ENCODE data around the gene THBS2. TPM values are rescaled to one million over a fixed set of nuclear protein-coding genes. Genes with fewer than 3 reads are reported as not detected.

THBS2 gene
- total RNA-seq, 1 experiment from 2014 or later = 0.39 TPM

- Histone ChIP-seq H3K4me1 (ENCODE audit: control insufficient read depth in 1 of 2, insufficient read depth in 2 of 2, low read length in 2 of 2) (no peaks in the 10 kb centered on the region), H3K9me2 (ENCODE audit: insufficient read depth) (no peaks in the 10 kb centered on the region), H2AFZ (ENCODE audit: low read depth, low read length, poor library complexity, severe bottlenecking) (no peak overlapping the region), H4K20me1 (ENCODE audit: insufficient read depth) (no peaks in the 10 kb centered on the region), H3K36me3 (ENCODE audit: control insufficient read depth in 1 of 2, insufficient read depth in 2 of 2, low read length in 2 of 2) (no peaks in the 10 kb centered on the region), H3K27me3 (ENCODE audit: insufficient read depth, low read length) (no peaks in the 10 kb centered on the region), H3K79me2 (ENCODE audit: insufficient read depth, low read length) (no peaks in the 10 kb centered on the region), H3K9ac (ENCODE audit: low read length) (no peak overlapping the region), H3K9me3 (ENCODE audit: control insufficient read depth in 1 of 2, insufficient read depth in 1 of 2, low read depth in 1 of 2, low read length in 2 of 2) (no peaks in the 10 kb centered on the region), H3K4me2 (ENCODE audit: low read length) (no peak overlapping the region), H3K27ac (ENCODE audit: low read depth, low read length) (no peak overlapping the region), H3K4me3 (replicated peaks in 1 of 2; ENCODE audit: low read depth in 1 of 2, low read length in 2 of 2) (no peak overlapping the region)
- ChIA-PET POLR2A (no interaction called here), CTCF (no interaction called here), RAD21 (ENCODE audit: low non-redundant PET in 1 of 2, low total read pairs in 2 of 2, uncharacterized antibody in 2 of 2, unreplicated experiment in 2 of 2) (no interaction called here)
- DNase-seq (ENCODE audit: low read depth, low spot score) (no peak), ATAC-seq (no peak)
- intact Hi-C loops (cut with micrococcal nuclease) = no loop called here
- no peak for TF ChIP-seq POLR2A (IDR thresholded peaks at IDR 0.05; ENCODE audit: borderline replicate concordance, extremely low read depth, insufficient read depth, insufficient read length)
- TF ChIP-seq FOSL1 (IDR thresholded peaks at IDR 0.05; ENCODE audit: low read depth) = no peak
- BruUV-seq (replicated peaks) = no TSS peak
These were observed 8.8 kb downstream of the THBS2 start for GRCh38 chr6:169244684-169245383.

- Histone ChIP-seq H3K36me3 (ENCODE audit: control insufficient read depth in 1 of 2, insufficient read depth in 2 of 2, low read length in 2 of 2) (no peaks in the 10 kb centered on the region), H3K9ac (ENCODE audit: low read length) (no peak overlapping the region), H4K20me1 (ENCODE audit: insufficient read depth) (no peaks in the 10 kb centered on the region), H3K4me2 (ENCODE audit: low read length) (no peak overlapping the region), H3K27me3 (ENCODE audit: insufficient read depth, low read length) (no peaks in the 10 kb centered on the region), H3K9me2 (ENCODE audit: insufficient read depth) (no peaks in the 10 kb centered on the region), H3K27ac (ENCODE audit: low read depth, low read length) (no peak overlapping the region), H3K79me2 (ENCODE audit: insufficient read depth, low read length) (no peaks in the 10 kb centered on the region), H2AFZ (ENCODE audit: low read depth, low read length, poor library complexity, severe bottlenecking) (no peak overlapping the region), H3K4me1 (ENCODE audit: control insufficient read depth in 1 of 2, insufficient read depth in 2 of 2, low read length in 2 of 2) (no peaks in the 10 kb centered on the region), H3K9me3 (ENCODE audit: control insufficient read depth in 1 of 2, insufficient read depth in 1 of 2, low read depth in 1 of 2, low read length in 2 of 2) (no peaks in the 10 kb centered on the region), H3K4me3 (replicated peaks in 1 of 2; ENCODE audit: low read depth in 1 of 2, low read length in 2 of 2) (no peak overlapping the region)
- no peak for TF ChIP-seq JUND (IDR thresholded peaks at IDR 0.05)
- no peak for TF ChIP-seq SP1 (IDR thresholded peaks at IDR 0.05; ENCODE audit: low read depth)
- no peak for TF ChIP-seq CEBPB (IDR thresholded peaks at IDR 0.05; ENCODE audit: low read depth)
- no peak for TF ChIP-seq SRF (IDR thresholded peaks at IDR 0.05; ENCODE audit: low read depth)
- RAD21 ChIA-PET (ENCODE audit: low non-redundant PET in 1 of 2, low total read pairs in 2 of 2, uncharacterized antibody in 2 of 2, unreplicated experiment in 2 of 2) = no interaction called here
- no peak for DNase-seq (ENCODE audit: low read depth, low spot score)
- no TSS peak for BruUV-seq (replicated peaks)
- ATAC-seq = no peak
- CTCF ChIA-PET = no interaction called here
- POLR2A ChIA-PET = no interaction called here
- intact Hi-C loops (cut with micrococcal nuclease) = no loop called here
These were observed 10.0 kb downstream of the THBS2 start for GRCh38 chr6:169243661-169244060.

All from HCT116 (cell line).